ENCODE data around the gene LTBR. TPM values are rescaled to one million over a fixed set of nuclear protein-coding genes. Genes with fewer than 3 reads are reported as not detected.
A peak's percentile ranks its signal among the peaks of the same experiment; 100 is the strongest.
"Not testable (repeated sequence)": the region's sequence is repeated elsewhere in the genome, so short reads cannot be mapped to it uniquely, and the experiment has no call there.

LTBR gene
- total and polyA plus RNA-seq, 12 donors, result 34.6 to 295 (median 140) TPM

- Histone ChIP-seq H3K36me3 (replicated peaks in 1 of 2) (no peaks in the 10 kb centered on the region), H3K27me3 (no peaks in the 10 kb centered on the region), H3K4me3 (no peak overlapping the region), H3K9me3 (replicated peaks in 1 of 3) (no peaks in the 10 kb centered on the region), H3K27ac (peak overlapping the region in 2 of 5 donors; percentile 25 to 28), H3K4me1 (replicated peaks in 1 of 2) (peaks cover 10 to 23% of the 10 kb centered on the region in 2 donors)
- intact Hi-C loops (cut with DNase I), result loop anchor here in 1 of 2 donors (5.0 to 10.0 kb wide), 2 partner anchors 36 to 109 kb away; partner anchors contain the start of gene GAPDH
- peak; percentile 61 to 91 (median 88) for DNase-seq
- WGBS, 4 donors, result 70 to 82% (median 72%) methylated on average over 17 to 23 of the region's 23 CpGs
- TF ChIP-seq POLR2A (IDR thresholded peaks at IDR 0.05), result no peak
- TF ChIP-seq, protein P1, sequence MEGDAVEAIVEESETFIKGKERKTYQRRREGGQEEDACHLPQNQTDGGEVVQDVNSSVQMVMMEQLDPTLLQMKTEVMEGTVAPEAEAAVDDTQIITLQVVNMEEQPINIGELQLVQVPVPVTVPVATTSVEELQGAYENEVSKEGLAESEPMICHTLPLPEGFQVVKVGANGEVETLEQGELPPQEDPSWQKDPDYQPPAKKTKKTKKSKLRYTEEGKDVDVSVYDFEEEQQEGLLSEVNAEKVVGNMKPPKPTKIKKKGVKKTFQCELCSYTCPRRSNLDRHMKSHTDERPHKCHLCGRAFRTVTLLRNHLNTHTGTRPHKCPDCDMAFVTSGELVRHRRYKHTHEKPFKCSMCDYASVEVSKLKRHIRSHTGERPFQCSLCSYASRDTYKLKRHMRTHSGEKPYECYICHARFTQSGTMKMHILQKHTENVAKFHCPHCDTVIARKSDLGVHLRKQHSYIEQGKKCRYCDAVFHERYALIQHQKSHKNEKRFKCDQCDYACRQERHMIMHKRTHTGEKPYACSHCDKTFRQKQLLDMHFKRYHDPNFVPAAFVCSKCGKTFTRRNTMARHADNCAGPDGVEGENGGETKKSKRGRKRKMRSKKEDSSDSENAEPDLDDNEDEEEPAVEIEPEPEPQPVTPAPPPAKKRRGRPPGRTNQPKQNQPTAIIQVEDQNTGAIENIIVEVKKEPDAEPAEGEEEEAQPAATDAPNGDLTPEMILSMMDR (IDR thresholded peaks at IDR 0.05), result no peak
Measured at GRCh38 chr12:6425590-6426531, 41.9 kb downstream of the LTBR start.

GRCh38 chr12:6426882-6427671 is 43.1 kb downstream of the LTBR start:
- WGBS, 4 donors, result 79 to 87% (median 82%) methylated on average over 14 of the region's 14 CpGs
- peaks cover 10 to 29% of the 10 kb centered on the region in 2 donors for H3K4me1 ChIP-seq (replicated peaks in 1 of 2)
- TF ChIP-seq POLR2A (IDR thresholded peaks at IDR 0.05), result no peak
- TF ChIP-seq, protein P1 (IDR thresholded peaks at IDR 0.05), result no peak
- no peaks in the 10 kb centered on the region for H3K36me3 ChIP-seq (replicated peaks in 1 of 2)
- no peak overlapping the region for H3K4me3 ChIP-seq
- H3K27me3 ChIP-seq, result no peaks in the 10 kb centered on the region
- no peaks in the 10 kb centered on the region for H3K9me3 ChIP-seq (replicated peaks in 1 of 3)
- no peak overlapping the region for H3K27ac ChIP-seq
- peak in 2 of 7 donors; percentile 20 to 41 for DNase-seq
- intact Hi-C loops (cut with DNase I), result loop anchor here in 1 of 2 donors (5.0 to 10.0 kb wide), 2 partner anchors 35 to 108 kb away; partner anchors contain the start of gene GAPDH

GRCh38 chr12:6427796-6428195 is 43.8 kb downstream of the LTBR start:
- WGBS, 4 donors, result 90 to 97% (median 94%) methylated on average over 10 of the region's 10 CpGs
- H3K27me3 ChIP-seq; H3K36me3 ChIP-seq (replicated peaks in 1 of 2); H3K4me3 ChIP-seq; H3K27ac ChIP-seq; H3K9me3 ChIP-seq (replicated peaks in 1 of 3): not testable (repeated sequence)
- peak in 2 of 7 donors; percentile 9 to 37 for DNase-seq
- H3K4me1 ChIP-seq (replicated peaks in 1 of 2), result peaks cover 10 to 29% of the 10 kb centered on the region in 2 donors
- intact Hi-C loops (cut with DNase I), result loop anchor here in 1 of 2 donors (5.0 to 10.0 kb wide), 2 partner anchors 35 to 107 kb away; partner anchors contain the start of gene GAPDH

GRCh38 chr12:6428326-6428725 is 44.4 kb downstream of the LTBR start:
- intact Hi-C loops (cut with DNase I), result loop anchor here in 1 of 2 donors (5.0 to 10.0 kb wide), 2 partner anchors 34 to 106 kb away; partner anchors contain the start of gene GAPDH

More at GRCh38 chr12:6428326-6428725, 44.4 kb downstream of the LTBR start:
- 75 to 88% (median 77%) methylated on average over 3 of the region's 3 CpGs for whole genome bisulfite sequencing, 4 donors
- H3K9me3 ChIP-seq (replicated peaks in 1 of 3), result no peaks in the 10 kb centered on the region
- no peak overlapping the region for H3K4me3 ChIP-seq
- no peak for TF ChIP-seq POLR2A (IDR thresholded peaks at IDR 0.05)
- TF ChIP-seq, protein P1 (IDR thresholded peaks at IDR 0.05), result no peak
- no peak for DNase-seq
- H3K36me3 ChIP-seq (replicated peaks in 1 of 2), result no peaks in the 10 kb centered on the region
- no peaks in the 10 kb centered on the region for H3K27me3 ChIP-seq
- no peak overlapping the region for H3K27ac ChIP-seq
- peaks cover 9 to 26% of the 10 kb centered on the region in 2 donors for H3K4me1 ChIP-seq (replicated peaks in 1 of 2)

All from adrenal gland (tissue), 12 donors.